K562 (cell line): ENCODE measurements around the gene SLC2A9. TPM values are rescaled to one million over a fixed set of nuclear protein-coding genes. Genes with fewer than 3 reads are reported as not detected.

ENCODE experiments used
- ATAC-seq: fragments of 200-7000 bp; cut with Tn5 transposase; 3 replicates; pipeline ENCODE4 v1.9.1; 2020; ENCODE audit warnings: moderate library complexity
- BruUV-seq: library from RNA; stranded (reverse); fragments of 400-500 nt; replicated peaks from 2 replicates; lab custom pipeline; 2021; lab: Mats Ljungman, UMichigan
- CTCF ChIA-PET: fragments of 300-600 bp; formaldehyde crosslinking; extraction: SDS; loops from one replicate; lab custom pipeline; 2021; ENCODE audit warnings: low intra/inter-chr PET ratio; lab: Yijun Ruan, JAX
- POLR2A ChIA-PET: fragments of 300-600, 350-650 bp; sonication (Branson Sonifier 250); formaldehyde crosslinking; extraction: SDS; loops from one replicate; lab custom pipeline; 2021; ENCODE audit warnings: antibody characterized with exemption, inconsistent platforms; lab: Yijun Ruan, JAX
- DNase-seq, 4 experiments: peaks; one replicate each; pipeline versions ENCODE4 v3.0.0 to v3.0.0-alpha.2; 2011 to 2018; ENCODE audit warnings: low spot score in 3 of 4, mixed read lengths in 3 of 4; ENCODE audit errors: extremely low read depth in 1 of 4
- FAIRE-seq: peaks from 2 replicates; lab custom pipeline; 2011; peaks lifted over from hg19 to GRCh38; lab: Jason Lieb, UNC
- H2AFZ ChIP-seq: 2 replicates; pipeline ENCODE4 v1.6.0; 2011; ENCODE audit warnings: low read depth, low read length, control low read depth, inconsistent platforms
- H3K27ac ChIP-seq: fragments of 200-600 bp; 3 replicates; pipeline ENCODE4 v1.8.0; 2011; ENCODE audit warnings: low read depth, mild to moderate bottlenecking, control low read depth, inconsistent platforms, low read length, moderate library complexity, mixed read lengths; ENCODE audit errors: extremely low read depth
- H3K27me3 ChIP-seq, 2 experiments: fragments of 300-600 bp in 1 of 2; 2 replicates in 1 of 2; 3 replicates in 1 of 2; pipeline versions ENCODE4 v1.6.0 to v1.8.0; 2011; ENCODE audit warnings: inconsistent platforms in 2 of 2, low read length in 2 of 2, mild to moderate bottlenecking in 1 of 2, mixed read lengths in 1 of 2, moderate library complexity in 1 of 2; ENCODE audit not compliant: control insufficient read depth in 2 of 2, insufficient read depth in 2 of 2
- H3K36me3 ChIP-seq: fragments of 300-600 bp; 3 replicates; pipeline ENCODE4 v1.8.0; 2011; ENCODE audit warnings: mild to moderate bottlenecking, low read length, inconsistent platforms; ENCODE audit not compliant: control insufficient read depth, insufficient read depth
- H3K4me1 ChIP-seq, 2 experiments: fragments of 200-600 bp in 1 of 2; replicated peaks in 1 of 2; 2 replicates in 1 of 2; 3 replicates in 1 of 2; pipeline versions ENCODE4 v1.5.1 to v1.8.0; 2011; ENCODE audit warnings: inconsistent platforms in 2 of 2, low read length in 2 of 2, mild to moderate bottlenecking in 1 of 2, mixed read lengths in 1 of 2, moderate library complexity in 1 of 2; ENCODE audit not compliant: control insufficient read depth in 2 of 2, insufficient read depth in 2 of 2
- H3K4me2 ChIP-seq: 2 replicates; pipeline ENCODE4 v1.6.1; 2011; ENCODE audit warnings: low read length, control low read depth, inconsistent platforms, mixed read lengths; ENCODE audit not compliant: insufficient read depth
- H3K4me3 ChIP-seq: fragments of 200-600 bp; sonication (generic), shearing (Covaris generic); 2 replicates; pipeline ENCODE4 v1.5.1; 2016; ENCODE audit warnings: control low read depth, inconsistent platforms
- H3K79me2 ChIP-seq: fragments of 200-600 bp; 3 replicates; pipeline ENCODE4 v1.8.0; 2011; ENCODE audit warnings: low read length, inconsistent platforms; ENCODE audit not compliant: control insufficient read depth, insufficient read depth
- H3K9ac ChIP-seq, 2 experiments: 2 replicates each; pipeline versions ENCODE4 v1.6.0 to v1.6.1; 2011; ENCODE audit warnings: low read depth in 2 of 2, low read length in 2 of 2, control low read depth in 1 of 2, inconsistent platforms in 1 of 2, mild to moderate bottlenecking in 1 of 2, mixed read lengths in 1 of 2; ENCODE audit not compliant: insufficient read depth in 1 of 2
- H3K9me1 ChIP-seq: one replicate; pipeline ENCODE4 v1.6.0; 2011; ENCODE audit warnings: inconsistent platforms, mild to moderate bottlenecking, low read length, moderate library complexity; ENCODE audit not compliant: control insufficient read depth, insufficient read depth
- H3K9me3 ChIP-seq: replicated peaks from 2 replicates; pipeline ENCODE4 v1.5.1; 2011; ENCODE audit warnings: low read depth, low read length, inconsistent platforms; ENCODE audit not compliant: control insufficient read depth, insufficient read depth
- H4K20me1 ChIP-seq: replicated peaks from 2 replicates; pipeline ENCODE4 v1.6.1; 2011; ENCODE audit warnings: low read length, inconsistent platforms, mixed read lengths; ENCODE audit not compliant: control insufficient read depth, insufficient read depth
- EP300 ChIP-seq: IDR thresholded peaks from 2 replicates; pipeline ENCODE4 v1.6.1; 2012; ENCODE audit warnings: low read length, improper control_type of control experiment
- PHB ChIP-seq: fragments of 250-450 bp; sonication (Bioruptor Pico); IDR thresholded peaks from 2 replicates; pipeline ENCODE4 v1.5.0; 2021
- THAP12 ChIP-seq: fragments of 250-450 bp; sonication (Bioruptor Pico); IDR thresholded peaks from 2 replicates; pipeline ENCODE4 v1.9.0; 2021; ENCODE audit warnings: mild to moderate bottlenecking, inconsistent platforms
- ZFP30 ChIP-seq: fragments of 250-450 bp; sonication (Bioruptor Pico); IDR thresholded peaks from 2 replicates; pipeline ENCODE4 v1.8.0; 2022; ENCODE audit warnings: moderate library complexity, mild to moderate bottlenecking, inconsistent platforms, borderline replicate concordance
- ZKSCAN3 ChIP-seq: fragments of 250-450 bp; sonication (Bioruptor Pico); IDR thresholded peaks from 2 replicates; pipeline ENCODE4 v1.4.0; 2020
- WGBS: fragments of 100-300 bp; shearing (Covaris generic); methylation state at CpG from one replicate; pipeline ENCODE4 v1.1.6; 2016; ENCODE audit warnings: low coverage, mixed read lengths; ENCODE audit not compliant: insufficient coverage; ENCODE audit errors: missing lambda C conversion rate; 5-methylcytosine and 5-hydroxymethylcytosine counted together
- in situ Hi-C: fragments of 300-500 bp; cut with MboI; formaldehyde crosslinking; loops from 4 replicates; pipeline ENCODE4 v1.15.0; 2018; ENCODE audit warnings: inconsistent platforms, mixed read lengths
- intact Hi-C: fragments of 100-400 bp; cut with micrococcal nuclease; formaldehyde crosslinking; loops from 2 replicates; pipeline ENCODE4 v1.14.2; 2022
- polyA plus RNA-seq, 8 experiments: library from polyadenylated mRNA; depleted of rRNA in 4 of 8; stranded (reverse) in 5 of 8; unstranded in 3 of 8; fragments of >200 nt; fragmentation: Nextera tagmentation in 2 of 8; fragmentation: Illumina TruSeq in 1 of 8; extraction: Ambion mirVana in 2 of 8; extraction: Trizol in 1 of 8; gene quantifications; 2 replicates each; pipeline versions ENCODE4 v1.2.1 to v1.2.3, GENCODE V29; 2011 to 2014; ENCODE audit warnings: inconsistent platforms in 1 of 8, missing spikeins in 1 of 8
- total RNA-seq, 7 experiments: library from RNA; depleted of rRNA in 6 of 7; stranded (reverse); fragments of >200 nt in 6 of 7; fragmentation: Illumina TruSeq in 2 of 7; extraction: Trizol in 2 of 7; gene quantifications; 2 replicates each; pipeline versions ENCODE4 v1.2.1 to v1.2.3, GENCODE V29; 2011 to 2021; ENCODE audit warnings: low replicate concordance in 1 of 7
- TF ChIP-seq, protein P1 (sequence below): sonication (generic); formaldehyde crosslinking; IDR thresholded peaks from 2 replicates; pipeline ENCODE4 v1.5.0; 2020; ENCODE audit warnings: missing genetic modification reagents

The SLC2A9 gene
- total and polyA plus RNA-seq, 9 of the 15 experiments (the other 6 are each of a cell fraction or from before 2014, with no cell fraction given) = 0.15 to 1.9 (median 0.76) TPM

GRCh38 chr4:9833421-9833820 lies 187.9 kb downstream of the SLC2A9 start:
- Histone ChIP-seq H3K27ac (no peak overlapping the region), H2AFZ (no peak overlapping the region), H3K9me1 (no peaks in the 10 kb centered on the region), H3K9ac (no peak overlapping the region), H3K4me3 (no peak overlapping the region), H4K20me1 (no peaks in the 10 kb centered on the region), H3K36me3 (no peaks in the 10 kb centered on the region), H3K4me2 (no peak overlapping the region), H3K9me3 (no peaks in the 10 kb centered on the region), H3K4me1 (no peaks in the 10 kb centered on the region), H3K27me3 (no peaks in the 10 kb centered on the region; a peak in 2 of 5 replicates), H3K79me2 (no peaks in the 10 kb centered on the region)
- FAIRE-seq (no peak), DNase-seq (no peak), ATAC-seq (no peak)
- POLR2A ChIA-PET = interaction anchor here (1.0 kb wide), 1 partner anchor 26 kb away, joined by 4 read pairs; no protein-coding TSS in a partner anchor
- no TSS peak for BruUV-seq
- in situ Hi-C loops (no loop called here), intact Hi-C loops (no loop called here)
- CTCF ChIA-PET = no interaction called here
- TF ChIP-seq EP300 (no peak), ZFP30 (CRISPR knock-in tag) (no peak), PHB (no peak), ZKSCAN3 (CRISPR knock-in tag) (no peak), THAP12 (CRISPR knock-in tag) (no peak)
- TF ChIP-seq, protein P1, sequence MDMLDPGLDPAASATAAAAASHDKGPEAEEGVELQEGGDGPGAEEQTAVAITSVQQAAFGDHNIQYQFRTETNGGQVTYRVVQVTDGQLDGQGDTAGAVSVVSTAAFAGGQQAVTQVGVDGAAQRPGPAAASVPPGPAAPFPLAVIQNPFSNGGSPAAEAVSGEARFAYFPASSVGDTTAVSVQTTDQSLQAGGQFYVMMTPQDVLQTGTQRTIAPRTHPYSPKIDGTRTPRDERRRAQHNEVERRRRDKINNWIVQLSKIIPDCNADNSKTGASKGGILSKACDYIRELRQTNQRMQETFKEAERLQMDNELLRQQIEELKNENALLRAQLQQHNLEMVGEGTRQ (CRISPR knock-in tag) = no peak
- WGBS = 2% methylated on average over 5 of the region's 5 CpGs
